WTC11 (cell line): Measurements from ENCODE around the gene PRKCB. TPM values are rescaled to one million over a fixed set of nuclear protein-coding genes. Genes with fewer than 3 reads are reported as not detected.

ENCODE experiments used
- ATAC-seq: fragments of 200-7000 bp; cut with Tn5 transposase; 2 replicates; pipeline ENCODE4 v1.10.0; 2021; ENCODE audit warnings: mild to moderate bottlenecking, moderate library complexity
- CTCF ChIA-PET: fragments of 300-600 bp; sonication (Branson Sonifier 250); formaldehyde crosslinking; loops from one replicate; lab custom pipeline; 2021; ENCODE audit warnings: antibody characterized with exemption; lab: Charles Lee
- POLR2A ChIA-PET: fragments of 350-600 bp; sonication (Branson Sonifier 250); formaldehyde crosslinking; loops from one replicate; lab custom pipeline; 2021; ENCODE audit warnings: antibody characterized with exemption; lab: Charles Lee
- DNase-seq: peaks from one replicate; pipeline ENCODE4 v3.0.0; 2021; ENCODE audit warnings: low spot score
- H3K27ac Mint-ChIP-seq: 2 replicates; pipeline ENCODE4 v1.8.0; 2021; ENCODE audit warnings: mixed read lengths
- H3K27me3 Mint-ChIP-seq: 2 replicates; pipeline ENCODE4 v1.8.0; 2021; ENCODE audit warnings: low read depth, mild to moderate bottlenecking, moderate library complexity, mixed read lengths
- H3K36me3 Mint-ChIP-seq: 2 replicates; pipeline ENCODE4 v1.8.0; 2021; ENCODE audit warnings: mixed read lengths
- H3K4me1 Mint-ChIP-seq: 2 replicates; pipeline ENCODE4 v1.8.0; 2022; ENCODE audit warnings: mixed read lengths
- H3K4me3 Mint-ChIP-seq: 2 replicates; pipeline ENCODE4 v1.8.0; 2021; ENCODE audit warnings: mild to moderate bottlenecking, moderate library complexity, mixed read lengths
- H3K9me3 Mint-ChIP-seq: 2 replicates; pipeline ENCODE4 v1.8.0; 2021; ENCODE audit warnings: mixed read lengths
- EMX1 ChIP-seq: fragments of 250-450 bp; sonication (Bioruptor Pico); IDR thresholded peaks from 2 replicates; pipeline ENCODE4 v1.8.0; 2021; ENCODE audit warnings: mild to moderate bottlenecking
- FOXP1 ChIP-seq: sonication (generic); formaldehyde crosslinking; IDR thresholded peaks from 2 replicates; pipeline ENCODE4 v1.8.0; 2022; ENCODE audit warnings: missing genetic modification reagents, mild to moderate bottlenecking, moderate library complexity, borderline replicate concordance
- IRF2 ChIP-seq: sonication (generic); formaldehyde crosslinking; IDR thresholded peaks from 2 replicates; pipeline ENCODE4 v1.8.0; 2022; ENCODE audit warnings: low read depth, missing genetic modification reagents, borderline replicate concordance
- KAT7 ChIP-seq: sonication (generic); formaldehyde crosslinking; IDR thresholded peaks from 2 replicates; pipeline ENCODE4 v1.8.1; 2023; ENCODE audit warnings: missing genetic modification reagents, mild to moderate bottlenecking, borderline replicate concordance
- NR1H2 ChIP-seq: sonication (generic); formaldehyde crosslinking; IDR thresholded peaks from 2 replicates; pipeline ENCODE4 v1.9.0; 2021; ENCODE audit warnings: mild to moderate bottlenecking, moderate library complexity, missing genetic modification reagents
- NR3C1 ChIP-seq: sonication (generic); formaldehyde crosslinking; conservative IDR thresholded peaks from 2 replicates; pipeline ENCODE4 v1.8.1; 2023; ENCODE audit warnings: low read depth, mild to moderate bottlenecking, missing genetic modification reagents
- OVOL2 ChIP-seq: fragments of 250-450 bp; sonication (Bioruptor Pico); IDR thresholded peaks from 2 replicates; pipeline ENCODE4 v1.9.0; 2021; ENCODE audit warnings: mild to moderate bottlenecking, borderline replicate concordance
- PREB ChIP-seq: sonication (generic); formaldehyde crosslinking; IDR thresholded peaks from 2 replicates; pipeline ENCODE4 v1.8.1; 2022; ENCODE audit warnings: mild to moderate bottlenecking, missing genetic modification reagents, moderate library complexity, borderline replicate concordance
- RORB ChIP-seq: fragments of 250-450 bp; sonication (Bioruptor Pico); IDR thresholded peaks from 2 replicates; pipeline ENCODE4 v1.9.0; 2021; ENCODE audit warnings: mild to moderate bottlenecking
- STAT6 ChIP-seq: sonication (generic); formaldehyde crosslinking; conservative IDR thresholded peaks from 2 replicates; pipeline ENCODE4 v1.8.1; 2023; ENCODE audit warnings: mild to moderate bottlenecking, low read depth, missing genetic modification reagents, moderate library complexity
- TEAD4 ChIP-seq: sonication (generic); formaldehyde crosslinking; IDR thresholded peaks from 2 replicates; pipeline ENCODE4 v1.8.0; 2022; ENCODE audit warnings: mild to moderate bottlenecking, missing genetic modification reagents
- TP53 ChIP-seq: sonication (generic); formaldehyde crosslinking; IDR thresholded peaks from 2 replicates; pipeline ENCODE4 v1.8.1; 2023; ENCODE audit warnings: mild to moderate bottlenecking, missing genetic modification reagents
- ZNF232 ChIP-seq: sonication (generic); formaldehyde crosslinking; IDR thresholded peaks from 2 replicates; pipeline ENCODE4 v1.8.0; 2022; ENCODE audit warnings: mild to moderate bottlenecking, missing genetic modification reagents
- ZNF263 ChIP-seq: sonication (generic); formaldehyde crosslinking; IDR thresholded peaks from 2 replicates; pipeline ENCODE4 v1.8.1; 2022; ENCODE audit warnings: low read depth, mild to moderate bottlenecking, moderate library complexity, missing genetic modification reagents
- ZNF416 ChIP-seq: fragments of 250-450 bp; sonication (Bioruptor Pico); IDR thresholded peaks from 2 replicates; pipeline ENCODE4 v1.9.0; 2021; ENCODE audit warnings: mild to moderate bottlenecking, inconsistent platforms
- total RNA-seq: library from RNA; stranded (reverse); gene quantifications from 3 replicates; pipeline ENCODE4 v1.2.3, GENCODE V29; 2021
- TF ChIP-seq, protein P1 (sequence below): sonication (generic); formaldehyde crosslinking; IDR thresholded peaks from 2 replicates; pipeline ENCODE4 v1.8.1; 2023; ENCODE audit warnings: mild to moderate bottlenecking, missing genetic modification reagents
- TF ChIP-seq, protein P2 (sequence below): sonication (generic); formaldehyde crosslinking; IDR thresholded peaks from 2 replicates; pipeline ENCODE4 v1.8.1; 2023; ENCODE audit warnings: mild to moderate bottlenecking, moderate library complexity, missing genetic modification reagents
- TF ChIP-seq, protein P3 (sequence below): fragments of 250-450 bp; sonication (Bioruptor Pico); IDR thresholded peaks from 2 replicates; pipeline ENCODE4 v1.9.0; 2021; ENCODE audit warnings: mild to moderate bottlenecking
- TF ChIP-seq, protein P4 (sequence below): sonication (generic); formaldehyde crosslinking; IDR thresholded peaks from 2 replicates; pipeline ENCODE4 v1.8.0; 2023; ENCODE audit warnings: missing genetic modification reagents, mild to moderate bottlenecking, borderline replicate concordance
- TF ChIP-seq, protein P5 (sequence below): fragments of 250-450 bp; sonication (Bioruptor Pico); IDR thresholded peaks from 2 replicates; pipeline ENCODE4 v2.1.2; 2022; ENCODE audit warnings: mild to moderate bottlenecking, moderate library complexity

The PRKCB gene
- total RNA-seq, 1 experiment from 2014 or later = 6.9 TPM

- POLR2A ChIA-PET = no interaction called here
- H3K36me3 Mint-ChIP-seq = no peaks in the 10 kb centered on the region
- TF ChIP-seq ZNF232 (CRISPR knock-in tag) = no peak
- TF ChIP-seq, protein P1, sequence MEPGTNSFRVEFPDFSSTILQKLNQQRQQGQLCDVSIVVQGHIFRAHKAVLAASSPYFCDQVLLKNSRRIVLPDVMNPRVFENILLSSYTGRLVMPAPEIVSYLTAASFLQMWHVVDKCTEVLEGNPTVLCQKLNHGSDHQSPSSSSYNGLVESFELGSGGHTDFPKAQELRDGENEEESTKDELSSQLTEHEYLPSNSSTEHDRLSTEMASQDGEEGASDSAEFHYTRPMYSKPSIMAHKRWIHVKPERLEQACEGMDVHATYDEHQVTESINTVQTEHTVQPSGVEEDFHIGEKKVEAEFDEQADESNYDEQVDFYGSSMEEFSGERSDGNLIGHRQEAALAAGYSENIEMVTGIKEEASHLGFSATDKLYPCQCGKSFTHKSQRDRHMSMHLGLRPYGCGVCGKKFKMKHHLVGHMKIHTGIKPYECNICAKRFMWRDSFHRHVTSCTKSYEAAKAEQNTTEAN (CRISPR knock-in tag) = no peak
- no peak for TF ChIP-seq OVOL2
- no peak for TF ChIP-seq NR1H2 (CRISPR knock-in tag)
- TF ChIP-seq IRF2 (CRISPR knock-in tag) = no peak
- no peak for TF ChIP-seq STAT6 (CRISPR knock-in tag)
- TF ChIP-seq FOXP1 (CRISPR knock-in tag) = no peak
- TF ChIP-seq RORB = no peak
- no peak for TF ChIP-seq TP53
- no peak for TF ChIP-seq EMX1 (CRISPR knock-in tag)
- TF ChIP-seq ZNF263 (CRISPR knock-in tag) = no peak
- TF ChIP-seq, protein P2, sequence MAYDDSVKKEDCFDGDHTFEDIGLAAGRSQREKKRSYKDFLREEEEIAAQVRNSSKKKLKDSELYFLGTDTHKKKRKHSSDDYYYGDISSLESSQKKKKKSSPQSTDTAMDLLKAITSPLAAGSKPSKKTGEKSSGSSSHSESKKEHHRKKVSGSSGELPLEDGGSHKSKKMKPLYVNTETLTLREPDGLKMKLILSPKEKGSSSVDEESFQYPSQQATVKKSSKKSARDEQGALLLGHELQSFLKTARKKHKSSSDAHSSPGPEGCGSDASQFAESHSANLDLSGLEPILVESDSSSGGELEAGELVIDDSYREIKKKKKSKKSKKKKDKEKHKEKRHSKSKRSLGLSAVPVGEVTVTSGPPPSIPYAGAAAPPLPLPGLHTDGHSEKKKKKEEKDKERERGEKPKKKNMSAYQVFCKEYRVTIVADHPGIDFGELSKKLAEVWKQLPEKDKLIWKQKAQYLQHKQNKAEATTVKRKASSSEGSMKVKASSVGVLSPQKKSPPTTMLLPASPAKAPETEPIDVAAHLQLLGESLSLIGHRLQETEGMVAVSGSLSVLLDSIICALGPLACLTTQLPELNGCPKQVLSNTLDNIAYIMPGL (CRISPR knock-in tag) = no peak
- TF ChIP-seq NR3C1 (CRISPR knock-in tag) = no peak
- TF ChIP-seq PREB (CRISPR knock-in tag) = no peak
- TF ChIP-seq ZNF416 (CRISPR knock-in tag) = no peak
- TF ChIP-seq, all 79 proteins: peak for 0
- CTCF ChIA-PET = interaction anchor here (1.5 kb wide), 1 partner anchor 62 kb away, joined by 6 read pairs; no protein-coding TSS in a partner anchor
- DNase-seq (no peak), ATAC-seq (no peak)
- H3K27me3 Mint-ChIP-seq = no peaks in the 10 kb centered on the region; the same call in 1 of the 2 replicates
- H3K27ac Mint-ChIP-seq = no peak overlapping the region
- H3K4me3 Mint-ChIP-seq = no peak overlapping the region
- no peaks in the 10 kb centered on the region for H3K9me3 Mint-ChIP-seq
- H3K4me1 Mint-ChIP-seq = peaks cover 18% of the 10 kb centered on the region
These were observed 112.1 kb downstream of the PRKCB start for GRCh38 chr16:23947838-23948237.

DNA sequence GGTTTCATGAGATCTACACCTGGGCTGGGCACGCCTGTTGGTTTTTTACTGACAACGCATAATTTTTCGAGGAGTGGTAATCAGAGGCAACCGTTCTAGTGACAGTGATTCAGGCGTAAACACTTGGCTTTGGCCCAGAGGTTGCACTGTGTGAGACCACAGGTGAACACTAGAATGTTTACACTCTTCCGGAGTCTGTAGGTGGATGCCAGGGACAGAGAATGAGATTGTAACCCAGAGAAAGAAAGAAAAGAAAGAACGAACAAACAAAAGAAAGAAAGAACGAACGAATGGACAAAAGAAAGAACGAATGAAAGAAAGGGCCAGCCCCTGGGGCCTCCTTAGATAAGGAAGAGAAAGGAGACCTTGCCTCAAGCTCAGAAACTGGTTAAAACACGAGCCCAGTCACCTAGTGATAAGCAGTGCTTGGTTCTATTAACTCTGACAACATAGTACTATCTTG, 113.2 kb downstream of the PRKCB start:
- POLR2A ChIA-PET = no interaction called here
- H3K9me3 Mint-ChIP-seq = no peaks in the 10 kb centered on the region
- TF ChIP-seq TEAD4 (CRISPR knock-in tag) (no peak), KAT7 (CRISPR knock-in tag) (no peak)
- TF ChIP-seq, protein P3, sequence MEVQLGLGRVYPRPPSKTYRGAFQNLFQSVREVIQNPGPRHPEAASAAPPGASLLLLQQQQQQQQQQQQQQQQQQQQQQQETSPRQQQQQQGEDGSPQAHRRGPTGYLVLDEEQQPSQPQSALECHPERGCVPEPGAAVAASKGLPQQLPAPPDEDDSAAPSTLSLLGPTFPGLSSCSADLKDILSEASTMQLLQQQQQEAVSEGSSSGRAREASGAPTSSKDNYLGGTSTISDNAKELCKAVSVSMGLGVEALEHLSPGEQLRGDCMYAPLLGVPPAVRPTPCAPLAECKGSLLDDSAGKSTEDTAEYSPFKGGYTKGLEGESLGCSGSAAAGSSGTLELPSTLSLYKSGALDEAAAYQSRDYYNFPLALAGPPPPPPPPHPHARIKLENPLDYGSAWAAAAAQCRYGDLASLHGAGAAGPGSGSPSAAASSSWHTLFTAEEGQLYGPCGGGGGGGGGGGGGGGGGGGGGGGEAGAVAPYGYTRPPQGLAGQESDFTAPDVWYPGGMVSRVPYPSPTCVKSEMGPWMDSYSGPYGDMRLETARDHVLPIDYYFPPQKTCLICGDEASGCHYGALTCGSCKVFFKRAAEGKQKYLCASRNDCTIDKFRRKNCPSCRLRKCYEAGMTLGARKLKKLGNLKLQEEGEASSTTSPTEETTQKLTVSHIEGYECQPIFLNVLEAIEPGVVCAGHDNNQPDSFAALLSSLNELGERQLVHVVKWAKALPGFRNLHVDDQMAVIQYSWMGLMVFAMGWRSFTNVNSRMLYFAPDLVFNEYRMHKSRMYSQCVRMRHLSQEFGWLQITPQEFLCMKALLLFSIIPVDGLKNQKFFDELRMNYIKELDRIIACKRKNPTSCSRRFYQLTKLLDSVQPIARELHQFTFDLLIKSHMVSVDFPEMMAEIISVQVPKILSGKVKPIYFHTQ (CRISPR knock-in tag) = no peak
- TF ChIP-seq, protein P4, sequence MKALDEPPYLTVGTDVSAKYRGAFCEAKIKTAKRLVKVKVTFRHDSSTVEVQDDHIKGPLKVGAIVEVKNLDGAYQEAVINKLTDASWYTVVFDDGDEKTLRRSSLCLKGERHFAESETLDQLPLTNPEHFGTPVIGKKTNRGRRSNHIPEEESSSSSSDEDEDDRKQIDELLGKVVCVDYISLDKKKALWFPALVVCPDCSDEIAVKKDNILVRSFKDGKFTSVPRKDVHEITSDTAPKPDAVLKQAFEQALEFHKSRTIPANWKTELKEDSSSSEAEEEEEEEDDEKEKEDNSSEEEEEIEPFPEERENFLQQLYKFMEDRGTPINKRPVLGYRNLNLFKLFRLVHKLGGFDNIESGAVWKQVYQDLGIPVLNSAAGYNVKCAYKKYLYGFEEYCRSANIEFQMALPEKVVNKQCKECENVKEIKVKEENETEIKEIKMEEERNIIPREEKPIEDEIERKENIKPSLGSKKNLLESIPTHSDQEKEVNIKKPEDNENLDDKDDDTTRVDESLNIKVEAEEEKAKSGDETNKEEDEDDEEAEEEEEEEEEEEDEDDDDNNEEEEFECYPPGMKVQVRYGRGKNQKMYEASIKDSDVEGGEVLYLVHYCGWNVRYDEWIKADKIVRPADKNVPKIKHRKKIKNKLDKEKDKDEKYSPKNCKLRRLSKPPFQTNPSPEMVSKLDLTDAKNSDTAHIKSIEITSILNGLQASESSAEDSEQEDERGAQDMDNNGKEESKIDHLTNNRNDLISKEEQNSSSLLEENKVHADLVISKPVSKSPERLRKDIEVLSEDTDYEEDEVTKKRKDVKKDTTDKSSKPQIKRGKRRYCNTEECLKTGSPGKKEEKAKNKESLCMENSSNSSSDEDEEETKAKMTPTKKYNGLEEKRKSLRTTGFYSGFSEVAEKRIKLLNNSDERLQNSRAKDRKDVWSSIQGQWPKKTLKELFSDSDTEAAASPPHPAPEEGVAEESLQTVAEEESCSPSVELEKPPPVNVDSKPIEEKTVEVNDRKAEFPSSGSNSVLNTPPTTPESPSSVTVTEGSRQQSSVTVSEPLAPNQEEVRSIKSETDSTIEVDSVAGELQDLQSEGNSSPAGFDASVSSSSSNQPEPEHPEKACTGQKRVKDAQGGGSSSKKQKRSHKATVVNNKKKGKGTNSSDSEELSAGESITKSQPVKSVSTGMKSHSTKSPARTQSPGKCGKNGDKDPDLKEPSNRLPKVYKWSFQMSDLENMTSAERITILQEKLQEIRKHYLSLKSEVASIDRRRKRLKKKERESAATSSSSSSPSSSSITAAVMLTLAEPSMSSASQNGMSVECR (CRISPR knock-in tag) = no peak
- TF ChIP-seq, protein P5, sequence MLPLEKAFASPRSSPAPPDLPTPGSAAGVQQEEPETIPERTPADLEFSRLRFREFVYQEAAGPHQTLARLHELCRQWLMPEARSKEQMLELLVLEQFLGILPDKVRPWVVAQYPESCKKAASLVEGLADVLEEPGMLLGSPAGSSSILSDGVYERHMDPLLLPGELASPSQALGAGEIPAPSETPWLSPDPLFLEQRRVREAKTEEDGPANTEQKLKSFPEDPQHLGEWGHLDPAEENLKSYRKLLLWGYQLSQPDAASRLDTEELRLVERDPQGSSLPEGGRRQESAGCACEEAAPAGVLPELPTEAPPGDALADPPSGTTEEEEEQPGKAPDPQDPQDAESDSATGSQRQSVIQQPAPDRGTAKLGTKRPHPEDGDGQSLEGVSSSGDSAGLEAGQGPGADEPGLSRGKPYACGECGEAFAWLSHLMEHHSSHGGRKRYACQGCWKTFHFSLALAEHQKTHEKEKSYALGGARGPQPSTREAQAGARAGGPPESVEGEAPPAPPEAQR (CRISPR knock-in tag) = no peak

More for the DNA sequence above, 113.2 kb downstream of the PRKCB start:
- no peak for ATAC-seq
- peaks cover 18% of the 10 kb centered on the region for H3K4me1 Mint-ChIP-seq
- no peaks in the 10 kb centered on the region; the same call in 1 of the 2 replicates for H3K27me3 Mint-ChIP-seq
- no peak overlapping the region for H3K27ac Mint-ChIP-seq
- no peak for DNase-seq
- CTCF ChIA-PET = no interaction called here
- H3K36me3 Mint-ChIP-seq = no peaks in the 10 kb centered on the region
- H3K4me3 Mint-ChIP-seq = no peak overlapping the region
